Mesendoderm (in vitro differentiated cells): ENCODE measurements around the gene SHISA8.
"Not testable (repeated sequence)": the region's sequence is repeated elsewhere in the genome, so short reads cannot be mapped to it uniquely, and the experiment has no call there.

Source experiments
- DNase-seq: peaks from one replicate; pipeline ENCODE4 v3.0.0; 2013
- H2AK5ac ChIP-seq: 2 replicates; pipeline ENCODE4 v1.6.1; 2013; ENCODE audit warnings: low read length, inconsistent platforms
- H2BK120ac ChIP-seq: 2 replicates; pipeline ENCODE4 v1.6.1; 2013; ENCODE audit warnings: low read depth, mild to moderate bottlenecking, low read length, moderate library complexity, mixed read lengths
- H2BK15ac ChIP-seq: replicated peaks from 2 replicates; pipeline ENCODE4 v1.6.1; 2013; ENCODE audit warnings: low read depth, mild to moderate bottlenecking, moderate library complexity
- H2BK5ac ChIP-seq: 2 replicates; pipeline ENCODE4 v1.6.1; 2013; ENCODE audit warnings: low read length, inconsistent platforms
- H3K18ac ChIP-seq: 2 replicates; pipeline ENCODE4 v1.6.1; 2013; ENCODE audit warnings: mild to moderate bottlenecking, low read length, mixed read lengths
- H3K23ac ChIP-seq: one replicate; pipeline ENCODE4 v1.6.1; 2013; ENCODE audit warnings: low read length
- H3K27ac ChIP-seq: 2 replicates; pipeline ENCODE4 v1.5.1; 2013; ENCODE audit warnings: low read depth, mild to moderate bottlenecking, inconsistent platforms, low read length, moderate library complexity
- H3K27me3 ChIP-seq: 2 replicates; pipeline ENCODE4 v1.6.1; 2013; ENCODE audit warnings: low read length, control low read depth, mild to moderate bottlenecking, inconsistent platforms; ENCODE audit not compliant: insufficient read depth, poor library complexity
- H3K36me3 ChIP-seq: 2 replicates; pipeline ENCODE4 v1.6.1; 2013; ENCODE audit warnings: low read length, inconsistent platforms; ENCODE audit not compliant: control insufficient read depth, insufficient read depth
- H3K4ac ChIP-seq: one replicate; pipeline ENCODE4 v1.6.1; 2013; ENCODE audit warnings: low read depth, mild to moderate bottlenecking, low read length, moderate library complexity
- H3K4me1 ChIP-seq: 2 replicates; pipeline ENCODE4 v1.6.1; 2013; ENCODE audit warnings: low read depth, low read length, inconsistent platforms; ENCODE audit not compliant: control insufficient read depth
- H3K4me2 ChIP-seq: 2 replicates; pipeline ENCODE4 v1.6.1; 2013; ENCODE audit warnings: low read length
- H3K4me3 ChIP-seq: 2 replicates; pipeline ENCODE4 v1.5.1; 2013; ENCODE audit warnings: mild to moderate bottlenecking, low read length
- H3K56ac ChIP-seq: one replicate; pipeline ENCODE4 v1.6.1; 2013; ENCODE audit warnings: low read length
- H3K79me1 ChIP-seq: 2 replicates; pipeline ENCODE4 v1.6.1; 2013; ENCODE audit warnings: low read length, inconsistent platforms
- H3K79me2 ChIP-seq: 2 replicates; pipeline ENCODE4 v1.6.1; 2013; ENCODE audit warnings: mild to moderate bottlenecking, low read length; ENCODE audit not compliant: control insufficient read depth, insufficient read depth
- H3K9ac ChIP-seq: 2 replicates; pipeline ENCODE4 v1.6.1; 2013; ENCODE audit warnings: low read length, inconsistent platforms
- H4K5ac ChIP-seq: one replicate; pipeline ENCODE4 v1.6.1; 2013; ENCODE audit warnings: low read length
- H4K8ac ChIP-seq: one replicate; pipeline ENCODE4 v1.6.1; 2013; ENCODE audit warnings: low read depth, mild to moderate bottlenecking, control low read depth, low read length, moderate library complexity
- WGBS: extraction: QIAGEN DNeasy Blood & Tissue Kit; methylation state at CpG from one replicate; pipeline ENCODE4 v1.1.7; 2013; ENCODE audit warnings: low lambda C conversion rate, missing lambda C conversion rate; ENCODE audit not compliant: insufficient coverage; ENCODE audit errors: extremely low coverage; 5-methylcytosine and 5-hydroxymethylcytosine counted together

SHISA8 gene

GRCh38 chr22:41876275-41876674, 38.6 kb downstream of the SHISA8 start:
- no peak overlapping the region for H3K27ac ChIP-seq
- H3K36me3 ChIP-seq: peaks cover 29% of the 10 kb centered on the region
- H3K27me3 ChIP-seq: no peaks in the 10 kb centered on the region
- H2BK120ac ChIP-seq: no peak overlapping the region
- H3K56ac ChIP-seq: no peak overlapping the region
- no peak overlapping the region for H2BK5ac ChIP-seq
- no peak overlapping the region for H2BK15ac ChIP-seq
- H3K23ac ChIP-seq: no peak overlapping the region
- H4K5ac ChIP-seq: no peak overlapping the region
- peaks cover 3% of the 10 kb centered on the region for H3K79me1 ChIP-seq
- no peak overlapping the region for H3K4me2 ChIP-seq
- no peaks in the 10 kb centered on the region for H3K4me1 ChIP-seq
- H2AK5ac ChIP-seq: no peak overlapping the region
- H4K8ac ChIP-seq: no peak overlapping the region
- H3K4ac ChIP-seq: no peak overlapping the region
- H3K18ac ChIP-seq: no peak overlapping the region
- DNase-seq: no peak
- no peaks in the 10 kb centered on the region for H3K79me2 ChIP-seq
- H3K4me3 ChIP-seq: no peak overlapping the region
- WGBS: no CpG with 5 or more reads among the region's 3 CpGs
- no peak overlapping the region for H3K9ac ChIP-seq

GRCh38 chr22:41875531-41876270, 39.2 kb downstream of the SHISA8 start:
- Histone ChIP-seq H2BK15ac (no peak overlapping the region), H3K36me3 (peaks cover 29% of the 10 kb centered on the region), H3K79me2 (no peaks in the 10 kb centered on the region), H3K4me2 (no peak overlapping the region), H3K79me1 (peaks cover 3% of the 10 kb centered on the region), H3K27ac (no peak overlapping the region), H3K23ac (no peak overlapping the region), H3K56ac (no peak overlapping the region), H3K18ac (no peak overlapping the region), H2BK5ac (no peak overlapping the region), H4K8ac (no peak overlapping the region), H3K27me3 (no peaks in the 10 kb centered on the region), H2AK5ac (no peak overlapping the region), H3K9ac (no peak overlapping the region), H3K4me3 (no peak overlapping the region), H3K4me1 (no peaks in the 10 kb centered on the region), H2BK120ac (no peak overlapping the region), H4K5ac (no peak overlapping the region), H3K4ac (no peak overlapping the region)
- no CpG with 5 or more reads among the region's 10 CpGs for WGBS
- no peak for DNase-seq

GRCh38 chr22:41874090-41874489, 40.8 kb downstream of the SHISA8 start:
- Histone ChIP-seq H3K4me1 (no peaks in the 10 kb centered on the region), H3K4ac (no peak overlapping the region), H2BK5ac (no peak overlapping the region), H3K23ac (no peak overlapping the region), H2AK5ac (no peak overlapping the region), H3K27ac (no peak overlapping the region), H2BK15ac (no peak overlapping the region), H3K79me1 (peaks cover 3% of the 10 kb centered on the region), H2BK120ac (no peak overlapping the region), H3K27me3 (no peaks in the 10 kb centered on the region), H3K4me3 (no peak overlapping the region), H3K18ac (no peak overlapping the region), H3K56ac (no peak overlapping the region), H4K8ac (no peak overlapping the region), H4K5ac (no peak overlapping the region), H3K36me3 (peaks cover 25% of the 10 kb centered on the region), H3K4me2 (no peak overlapping the region), H3K79me2 (no peaks in the 10 kb centered on the region), H3K9ac (no peak overlapping the region)
- no peak for DNase-seq
- no CpG with 5 or more reads among the region's 2 CpGs for WGBS

DNA sequence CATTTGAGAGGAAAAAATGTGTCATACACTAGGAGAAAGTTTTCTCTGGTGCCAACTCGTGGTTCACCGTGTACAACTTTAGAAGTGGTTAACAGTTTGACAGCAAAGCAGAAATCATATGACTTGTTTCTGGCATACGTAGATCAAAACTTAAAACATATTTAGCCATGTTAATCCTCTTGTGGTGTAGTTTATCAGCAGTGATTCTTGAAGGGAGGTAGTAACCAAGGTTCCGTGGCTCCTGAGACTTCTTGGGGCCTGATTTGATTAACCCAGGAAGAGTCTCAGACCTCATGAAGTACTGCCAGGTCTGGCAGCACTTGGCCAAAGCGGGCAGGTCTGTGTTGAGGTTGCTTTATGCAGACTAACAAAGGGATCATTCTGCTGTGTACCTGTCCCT, 41.5 kb downstream of the SHISA8 start:
- no peak overlapping the region for H3K4me2 ChIP-seq
- H2BK15ac ChIP-seq: no peak overlapping the region
- H3K4me3 ChIP-seq: no peak overlapping the region
- H3K9ac ChIP-seq: no peak overlapping the region
- H3K4ac ChIP-seq: no peak overlapping the region
- no peak overlapping the region for H2AK5ac ChIP-seq
- H3K36me3 ChIP-seq: peaks cover 29% of the 10 kb centered on the region
- H3K56ac ChIP-seq: no peak overlapping the region
- peaks cover 4% of the 10 kb centered on the region for H3K79me1 ChIP-seq
- no peak overlapping the region for H3K18ac ChIP-seq
- no peak overlapping the region for H3K27ac ChIP-seq
- WGBS: no CpG with 5 or more reads among the region's 5 CpGs
- no peak overlapping the region for H4K8ac ChIP-seq
- no peaks in the 10 kb centered on the region for H3K27me3 ChIP-seq
- no peaks in the 10 kb centered on the region for H3K79me2 ChIP-seq
- no peak overlapping the region for H2BK5ac ChIP-seq
- no peaks in the 10 kb centered on the region for H3K4me1 ChIP-seq
- H2BK120ac ChIP-seq: no peak overlapping the region
- H3K23ac ChIP-seq: no peak overlapping the region
- no peak for DNase-seq
- H4K5ac ChIP-seq: no peak overlapping the region

DNA sequence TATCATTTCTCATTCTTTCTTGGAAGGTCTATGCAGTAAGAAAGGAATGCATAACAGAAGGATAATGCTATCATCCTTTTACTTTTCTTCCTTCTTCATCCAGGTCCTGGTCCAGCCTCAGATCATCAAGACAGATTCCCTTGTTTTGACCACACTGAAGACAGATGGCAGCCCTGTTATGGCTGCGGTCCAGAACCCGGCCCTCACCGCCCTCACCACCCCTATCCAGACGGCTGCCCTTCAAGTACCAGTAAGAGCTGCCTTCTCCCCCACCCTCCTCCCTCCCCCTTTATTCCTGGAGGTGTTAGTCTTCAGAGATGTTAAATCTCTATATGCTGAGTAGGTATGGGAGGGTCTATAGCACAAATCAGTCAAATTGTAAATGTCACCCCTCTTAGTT, 44.1 kb downstream of the SHISA8 start:
- Histone ChIP-seq H4K8ac (no peak overlapping the region), H3K27me3 (no peaks in the 10 kb centered on the region), H4K5ac (no peak overlapping the region), H3K4me2 (no peak overlapping the region), H3K4ac (no peak overlapping the region), H2BK120ac (no peak overlapping the region), H3K36me3 (peaks cover 24% of the 10 kb centered on the region), H3K23ac (no peak overlapping the region), H3K79me2 (peaks cover 2% of the 10 kb centered on the region), H3K18ac (no peak overlapping the region), H3K27ac (no peak overlapping the region), H3K4me1 (no peaks in the 10 kb centered on the region), H2BK15ac (no peak overlapping the region), H2AK5ac (no peak overlapping the region), H3K56ac (no peak overlapping the region), H3K4me3 (no peak overlapping the region), H2BK5ac (no peak overlapping the region), H3K9ac (no peak overlapping the region), H3K79me1 (peaks cover 9% of the 10 kb centered on the region)
- no CpG with 5 or more reads among the region's 4 CpGs for WGBS
- no peak for DNase-seq

DNA sequence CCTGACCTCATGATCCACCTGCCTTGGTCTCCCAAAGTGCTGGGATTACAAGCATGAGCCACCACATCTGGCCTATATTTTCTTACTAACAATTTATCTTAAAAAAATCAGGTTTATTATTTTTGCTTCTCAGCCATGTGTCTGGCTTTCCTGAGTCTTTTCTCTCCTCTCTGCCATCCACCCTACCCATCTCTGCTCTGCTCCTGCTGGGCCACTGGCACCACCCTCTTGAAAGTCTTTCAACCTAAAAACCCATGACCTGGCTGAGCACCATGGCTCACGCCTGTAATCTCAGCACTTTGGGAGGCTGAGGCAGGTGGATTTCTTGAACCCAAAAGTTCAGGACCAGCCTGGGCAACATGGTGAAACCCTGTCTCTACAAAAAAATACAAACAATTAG, 44.8 kb downstream of the SHISA8 start:
- H3K9ac ChIP-seq, H3K18ac ChIP-seq, H2BK5ac ChIP-seq, H3K56ac ChIP-seq, H3K23ac ChIP-seq, H3K4me1 ChIP-seq, H2AK5ac ChIP-seq, H3K27me3 ChIP-seq, H3K4me2 ChIP-seq, H3K4ac ChIP-seq, H3K27ac ChIP-seq, H4K8ac ChIP-seq, H2BK15ac ChIP-seq, H2BK120ac ChIP-seq, H3K4me3 ChIP-seq, DNase-seq, H4K5ac ChIP-seq, H3K79me2 ChIP-seq: not testable (repeated sequence)
- WGBS: no CpG with 5 or more reads among the region's 1 CpG
- Histone ChIP-seq H3K79me1 (peaks cover 15% of the 10 kb centered on the region), H3K36me3 (peaks cover 19% of the 10 kb centered on the region)
